GM19193 (cell line): Measurements from ENCODE around the gene FFAR3.

Experiments used
- POLR2A ChIP-seq: IDR thresholded peaks from 4 replicates; pipeline ENCODE4 v1.6.1; 2011; ENCODE audit not compliant: insufficient read depth, insufficient read length; ENCODE audit errors: extremely low read depth

Gene FFAR3

GRCh38 chr19:35355791-35356460, 2.3 kb upstream of the FFAR3 start:
- no peak for TF ChIP-seq POLR2A

- no peak for TF ChIP-seq POLR2A
These were observed 2.7 kb downstream of the FFAR3 start for GRCh38 chr19:35360880-35361420.

- TF ChIP-seq POLR2A = no peak
These were observed 4.2 kb downstream of the FFAR3 start for GRCh38 chr19:35362261-35363000.

- no peak for TF ChIP-seq POLR2A
These were observed 4.8 kb downstream of the FFAR3 start for GRCh38 chr19:35363001-35363590.

GRCh38 chr19:35363711-35364425, 5.6 kb downstream of the FFAR3 start:
- TF ChIP-seq POLR2A = no peak

GRCh38 chr19:35365303-35365702, 7.0 kb downstream of the FFAR3 start:
- no peak for TF ChIP-seq POLR2A

DNA sequence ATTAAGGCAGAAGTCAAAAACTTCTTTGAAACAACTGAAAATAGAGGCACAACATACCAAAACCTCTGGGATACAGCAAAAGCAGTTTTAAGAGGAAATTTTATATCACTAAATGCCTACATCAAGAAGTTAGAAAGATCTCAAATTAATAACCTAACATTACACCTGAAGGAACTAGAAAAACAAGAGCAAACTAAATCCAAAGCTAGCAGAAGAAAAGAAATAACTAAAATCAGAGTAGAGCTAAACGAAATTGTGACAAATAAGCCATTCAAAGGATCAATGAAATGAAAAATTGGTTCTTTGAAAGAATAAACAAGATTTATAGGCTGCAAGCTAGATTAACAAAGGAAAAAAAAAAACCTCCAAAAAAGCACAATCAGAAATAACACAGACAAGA, 10.1 kb downstream of the FFAR3 start:
- TF ChIP-seq POLR2A = no peak

DNA sequence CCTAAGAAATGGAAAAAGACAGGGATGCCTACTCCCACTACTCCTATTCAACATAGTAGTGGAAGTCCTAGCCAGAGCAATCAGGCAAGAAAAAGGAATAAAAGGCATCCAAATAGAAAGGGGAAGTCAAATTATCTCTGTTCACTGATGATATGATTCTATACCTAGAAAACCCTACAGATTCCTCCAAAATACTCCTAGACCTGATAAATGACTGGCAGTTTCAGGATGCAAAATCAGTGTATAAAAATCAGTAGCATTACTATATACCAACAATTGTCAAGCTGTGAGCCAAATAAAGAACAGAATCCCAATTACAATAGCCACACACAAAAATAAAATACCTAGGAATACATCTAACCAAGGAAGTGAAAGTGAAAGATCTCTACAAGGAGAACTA, 11.3 kb downstream of the FFAR3 start:
- TF ChIP-seq POLR2A = no peak

GRCh38 chr19:35370722-35371121, 12.5 kb downstream of the FFAR3 start, which contains the start of gene GPR42:
GPR42 (plus strand) TSS chr19:35371068; CDS start chr19:35371360, 292 bp downstream.
- TF ChIP-seq POLR2A = no peak

GRCh38 chr19:35373492-35373891, 15.2 kb downstream of the FFAR3 start:
- no peak for TF ChIP-seq POLR2A

DNA sequence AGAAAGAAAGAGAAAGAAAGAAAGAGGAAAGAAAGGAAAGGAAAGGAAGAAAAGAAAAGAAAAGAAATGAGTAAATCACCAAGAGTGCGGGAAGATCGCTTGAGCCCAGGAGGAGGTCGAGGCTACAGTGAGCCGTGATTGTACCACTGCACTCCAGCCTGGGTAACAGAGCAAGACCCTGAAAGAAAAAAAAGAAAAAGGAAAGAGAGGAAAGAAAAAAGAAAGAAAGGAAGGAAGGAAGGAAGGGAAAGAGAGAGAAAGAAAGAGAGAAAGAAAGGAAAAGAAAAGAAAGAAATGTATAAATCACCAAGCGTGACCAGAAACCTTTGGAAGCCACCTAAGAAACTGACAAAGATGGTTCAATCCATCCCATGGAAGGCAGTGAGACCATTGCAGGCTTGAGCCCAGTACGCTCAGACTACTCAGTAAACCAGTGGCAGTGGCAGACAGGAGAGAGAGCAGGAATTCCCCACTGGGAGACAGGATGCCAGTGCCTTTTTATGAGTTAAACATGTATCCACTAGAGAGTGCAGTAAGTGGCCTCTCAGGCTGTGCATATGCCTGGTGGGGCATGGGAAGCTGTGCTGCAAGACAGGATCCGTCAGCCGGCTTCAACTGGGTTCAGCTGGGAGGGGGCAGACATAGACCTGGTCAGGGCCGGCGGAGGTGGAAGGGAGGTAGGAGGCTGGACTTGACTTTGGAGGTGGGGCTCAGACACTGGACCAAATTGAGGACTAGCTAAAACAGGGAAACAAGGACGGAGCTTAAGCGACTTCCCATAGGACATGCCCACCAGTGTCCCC, 17.4 kb downstream of the FFAR3 start:
- TF ChIP-seq POLR2A = no peak

DNA sequence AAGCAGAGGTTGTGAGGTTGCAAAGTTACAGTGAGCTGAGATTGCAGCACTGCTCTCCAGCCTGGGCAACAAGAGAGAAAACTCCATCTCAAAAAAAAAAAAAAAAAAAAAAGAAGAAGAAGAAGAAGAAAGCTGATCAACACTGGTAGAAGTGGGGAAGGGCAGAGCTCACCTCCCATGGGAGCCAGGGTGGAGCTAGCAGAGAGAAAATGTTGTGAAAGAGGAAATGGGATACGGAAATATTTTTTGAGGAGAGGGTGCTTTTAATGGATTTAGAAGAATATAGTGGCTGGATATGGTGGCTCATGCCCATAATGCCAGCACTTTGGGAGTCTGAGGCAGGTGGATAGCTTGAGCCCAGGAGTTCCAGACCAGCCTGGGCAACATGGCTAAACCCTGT, 19.4 kb downstream of the FFAR3 start:
- TF ChIP-seq POLR2A = no peak

DNA sequence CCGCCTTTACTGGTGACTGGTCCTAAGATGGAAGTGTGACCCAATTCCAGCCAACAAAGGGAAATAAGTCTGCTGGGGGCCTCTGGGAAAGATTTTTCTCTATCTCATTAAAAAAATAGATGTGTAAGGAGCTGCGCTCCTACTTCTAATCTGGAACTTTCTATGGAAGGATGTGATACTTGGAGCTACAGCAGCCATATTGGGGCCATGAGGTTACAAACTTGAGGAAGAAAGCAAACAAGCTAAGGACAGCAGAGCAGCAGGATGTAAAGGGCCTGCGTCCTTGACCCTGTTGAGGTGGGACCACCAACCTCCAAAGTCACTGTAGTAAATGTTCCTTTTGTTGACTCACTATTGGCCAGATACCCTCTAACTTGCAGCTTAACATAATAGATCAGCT, 20.1 kb downstream of the FFAR3 start:
- TF ChIP-seq POLR2A = no peak

DNA sequence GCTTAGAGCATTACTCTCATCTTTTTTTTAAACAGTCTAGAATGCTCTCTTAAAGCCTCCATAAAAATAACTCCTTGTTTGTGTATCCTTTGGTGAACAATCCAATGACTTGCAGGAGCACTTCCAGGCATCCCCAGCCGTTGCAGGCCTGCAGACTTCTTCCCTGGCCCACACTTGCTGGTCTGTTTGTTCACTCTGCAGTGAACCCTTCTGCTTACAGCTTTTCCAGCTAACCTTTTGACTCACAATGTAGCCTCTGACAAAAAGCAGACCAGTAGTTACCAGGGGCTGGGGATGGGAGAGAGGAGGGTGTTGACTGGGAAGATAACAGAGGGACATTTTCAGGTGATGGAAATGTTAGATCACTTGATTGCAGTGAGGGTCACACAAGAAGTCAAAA, 21.7 kb downstream of the FFAR3 start:
- TF ChIP-seq POLR2A = no peak
